ENCODE results near the gene RARB. TPM values are rescaled to one million over a fixed set of nuclear protein-coding genes. Genes with fewer than 3 reads are reported as not detected.

Gene RARB
- polyA plus RNA-seq, 1 donor (not counting 4 experiments of a cell fraction or from before 2014, with no cell fraction given): 0.03 TPM

DNA sequence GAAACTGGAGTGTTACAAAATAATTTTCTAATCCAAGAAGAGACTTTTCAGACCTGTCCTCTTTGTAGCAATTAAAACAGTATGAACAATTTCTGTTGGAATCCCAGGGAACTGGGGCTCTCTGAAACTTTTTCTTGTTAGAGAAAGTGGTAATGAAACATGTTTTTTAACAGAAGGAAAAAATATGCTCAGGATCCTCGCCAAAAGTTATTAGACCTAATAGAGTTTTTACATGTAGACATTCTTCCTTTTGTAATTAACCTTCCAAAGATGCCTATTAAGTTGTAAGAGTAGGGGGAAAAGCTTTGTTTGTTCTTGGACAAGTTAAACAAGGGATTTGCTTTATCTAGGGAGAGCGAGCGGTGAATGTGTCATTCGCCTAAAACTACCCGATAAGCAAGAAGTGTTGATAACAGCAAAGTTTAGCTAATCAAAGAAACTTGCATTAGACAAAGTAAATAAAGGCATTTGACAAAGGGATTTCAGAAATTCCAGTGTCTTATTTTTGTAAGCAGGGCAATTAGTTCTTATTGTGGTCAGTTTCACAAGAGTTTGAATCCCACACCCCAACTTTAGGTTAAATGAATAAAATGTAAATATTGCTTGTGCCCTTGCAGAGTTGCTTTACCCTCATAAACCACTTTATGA lies 2.3 kb downstream of the RARB start:
- peaks cover 7% of the 10 kb centered on the region for H3K27me3 ChIP-seq (ENCODE audit: control insufficient read depth, extremely low read depth, insufficient read depth, low read length)
- H3K4me2 ChIP-seq (ENCODE audit: control insufficient read depth, extremely low read depth, insufficient read depth, low read depth, low read length): no peak overlapping the region

DNA sequence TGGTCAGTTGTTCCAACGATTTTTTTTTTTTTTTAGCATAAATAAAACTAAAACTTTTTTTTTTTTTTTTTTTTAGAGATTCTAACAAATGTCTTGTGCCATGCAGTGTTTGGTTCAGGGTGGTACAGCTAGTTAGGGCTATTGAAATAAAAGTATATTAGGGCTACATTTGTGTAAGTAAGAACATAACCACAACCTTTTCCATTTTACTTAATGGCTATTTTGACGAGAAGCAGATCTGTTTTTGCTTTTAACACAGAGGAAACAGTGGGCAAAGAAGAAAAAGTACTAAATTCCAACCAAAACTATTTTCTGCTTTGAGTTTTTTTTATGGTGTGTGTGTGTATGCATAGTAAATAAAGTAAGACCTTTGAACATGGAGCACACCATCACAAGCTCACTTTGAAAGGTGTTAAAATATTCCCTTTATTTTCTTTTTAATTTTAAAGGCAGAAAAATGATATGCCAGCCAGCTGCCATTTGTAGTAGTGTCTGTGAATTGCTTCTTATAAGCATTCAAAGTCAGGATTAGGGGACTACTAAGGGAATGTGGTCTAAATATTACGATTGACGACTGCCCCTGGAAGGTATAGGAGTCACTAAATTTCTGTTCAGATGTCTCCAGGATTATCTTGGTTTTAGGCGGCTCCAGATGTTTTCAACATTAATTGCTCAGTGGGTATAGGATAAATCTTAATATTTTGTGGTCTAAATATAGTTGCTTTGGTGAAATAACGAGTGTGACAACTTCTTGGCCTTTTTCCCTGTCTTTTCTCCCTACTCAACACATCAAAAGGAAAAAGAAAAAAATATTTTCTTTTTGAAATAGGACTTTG lies 3.1 kb downstream of the RARB start:
- no peaks in the 10 kb centered on the region for H4K20me1 ChIP-seq (ENCODE audit: control insufficient read depth, extremely low read depth, insufficient read depth, low read length)
- H3K9me3 ChIP-seq (ENCODE audit: control insufficient read depth, low read depth, low read length): no peaks in the 10 kb centered on the region
- H3K27ac ChIP-seq (ENCODE audit: control insufficient read depth, insufficient read depth, low read length): no peak overlapping the region
- no peaks in the 10 kb centered on the region for H3K36me3 ChIP-seq (ENCODE audit: control insufficient read depth in 2 of 2, extremely low read depth in 1 of 2, insufficient read depth in 2 of 2, low read length in 2 of 2)
- H3K9ac ChIP-seq (ENCODE audit: control insufficient read depth, extremely low read depth, insufficient read depth, low read length): no peak overlapping the region
- no peak overlapping the region for H3K4me2 ChIP-seq (ENCODE audit: control insufficient read depth, extremely low read depth, insufficient read depth, low read depth, low read length)
- no peaks in the 10 kb centered on the region for H3K9me1 ChIP-seq (ENCODE audit: control insufficient read depth, extremely low read depth, insufficient read depth, low read length)
- peaks cover 2% of the 10 kb centered on the region for H3K4me1 ChIP-seq (ENCODE audit: control insufficient read depth, extremely low read depth, insufficient read depth, low read length)
- no peak overlapping the region for H3K4me3 ChIP-seq (ENCODE audit: control insufficient read depth in 2 of 3, extremely low read depth in 1 of 3, insufficient read depth in 2 of 3, low read depth in 1 of 3, low read length in 3 of 3)
- H2AFZ ChIP-seq (ENCODE audit: control insufficient read depth, low read length): no peak overlapping the region
- DNase-seq (ENCODE audit: low read depth, low spot score): no peak
- FAIRE-seq: no peak
- dilution Hi-C loops (cut with MboI; ENCODE audit: extremely low pct_ligation_motif_present, low sequenced_read_pairs): no loop called here
- peaks cover 7% of the 10 kb centered on the region for H3K27me3 ChIP-seq (ENCODE audit: control insufficient read depth, extremely low read depth, insufficient read depth, low read length)
- TF ChIP-seq, protein P1, sequence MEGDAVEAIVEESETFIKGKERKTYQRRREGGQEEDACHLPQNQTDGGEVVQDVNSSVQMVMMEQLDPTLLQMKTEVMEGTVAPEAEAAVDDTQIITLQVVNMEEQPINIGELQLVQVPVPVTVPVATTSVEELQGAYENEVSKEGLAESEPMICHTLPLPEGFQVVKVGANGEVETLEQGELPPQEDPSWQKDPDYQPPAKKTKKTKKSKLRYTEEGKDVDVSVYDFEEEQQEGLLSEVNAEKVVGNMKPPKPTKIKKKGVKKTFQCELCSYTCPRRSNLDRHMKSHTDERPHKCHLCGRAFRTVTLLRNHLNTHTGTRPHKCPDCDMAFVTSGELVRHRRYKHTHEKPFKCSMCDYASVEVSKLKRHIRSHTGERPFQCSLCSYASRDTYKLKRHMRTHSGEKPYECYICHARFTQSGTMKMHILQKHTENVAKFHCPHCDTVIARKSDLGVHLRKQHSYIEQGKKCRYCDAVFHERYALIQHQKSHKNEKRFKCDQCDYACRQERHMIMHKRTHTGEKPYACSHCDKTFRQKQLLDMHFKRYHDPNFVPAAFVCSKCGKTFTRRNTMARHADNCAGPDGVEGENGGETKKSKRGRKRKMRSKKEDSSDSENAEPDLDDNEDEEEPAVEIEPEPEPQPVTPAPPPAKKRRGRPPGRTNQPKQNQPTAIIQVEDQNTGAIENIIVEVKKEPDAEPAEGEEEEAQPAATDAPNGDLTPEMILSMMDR (optimal IDR thresholded peaks at IDR 0.05 in 1 of 3, IDR thresholded peaks at IDR 0.05 in 1 of 3, conservative IDR thresholded peaks at IDR 0.05 in 1 of 3; ENCODE audit: extremely low read depth in 1 of 3, insufficient read depth in 2 of 3, low read length in 3 of 3): no peak
- no peak for TF ChIP-seq EZH2 (IDR thresholded peaks at IDR 0.05; ENCODE audit: low read length)
- H3K79me2 ChIP-seq (ENCODE audit: control insufficient read depth, insufficient read depth, low read length): no peaks in the 10 kb centered on the region

More for the DNA sequence above, 2.3 kb downstream of the RARB start:
- no peaks in the 10 kb centered on the region for H4K20me1 ChIP-seq (ENCODE audit: control insufficient read depth, extremely low read depth, insufficient read depth, low read length)
- no peaks in the 10 kb centered on the region for H3K9me1 ChIP-seq (ENCODE audit: control insufficient read depth, extremely low read depth, insufficient read depth, low read length)
- no peaks in the 10 kb centered on the region for H3K9me3 ChIP-seq (ENCODE audit: control insufficient read depth, low read depth, low read length)
- no peak overlapping the region for H3K4me3 ChIP-seq (ENCODE audit: control insufficient read depth in 2 of 3, extremely low read depth in 1 of 3, insufficient read depth in 2 of 3, low read depth in 1 of 3, low read length in 3 of 3)
- FAIRE-seq (no peak), DNase-seq (ENCODE audit: low read depth, low spot score) (no peak)
- peaks cover 2% of the 10 kb centered on the region for H3K4me1 ChIP-seq (ENCODE audit: control insufficient read depth, extremely low read depth, insufficient read depth, low read length)
- no peak overlapping the region for H2AFZ ChIP-seq (ENCODE audit: control insufficient read depth, low read length)
- TF ChIP-seq EZH2 (IDR thresholded peaks at IDR 0.05; ENCODE audit: low read length): no peak
- TF ChIP-seq, protein P1 (optimal IDR thresholded peaks at IDR 0.05 in 1 of 3, IDR thresholded peaks at IDR 0.05 in 1 of 3, conservative IDR thresholded peaks at IDR 0.05 in 1 of 3; ENCODE audit: extremely low read depth in 1 of 3, insufficient read depth in 2 of 3, low read length in 3 of 3): no peak
- dilution Hi-C loops (cut with MboI; ENCODE audit: extremely low pct_ligation_motif_present, low sequenced_read_pairs): no loop called here
- no peak overlapping the region for H3K9ac ChIP-seq (ENCODE audit: control insufficient read depth, extremely low read depth, insufficient read depth, low read length)
- H3K36me3 ChIP-seq (ENCODE audit: control insufficient read depth in 2 of 2, extremely low read depth in 1 of 2, insufficient read depth in 2 of 2, low read length in 2 of 2): no peaks in the 10 kb centered on the region
- H3K79me2 ChIP-seq (ENCODE audit: control insufficient read depth, insufficient read depth, low read length): no peaks in the 10 kb centered on the region
- no peak overlapping the region for H3K27ac ChIP-seq (ENCODE audit: control insufficient read depth, insufficient read depth, low read length)
